ENCODE data around the gene SLC26A9.

Gene SLC26A9

GRCh38 chr1:205943245-205943644 is at the start of gene SLC26A9:
Gene SLC26A9 (minus strand): TSS chr1:205943456. CDS start chr1:205935820, 7,636 bp downstream.
- no peak for DNase-seq

- DNase-seq = no peak
Measured at GRCh38 chr1:205992218-205992882, 49.1 kb upstream of the SLC26A9 start.

GRCh38 chr1:205991237-205991636 is 48.0 kb upstream of the SLC26A9 start:
- no peak for DNase-seq

- no peak for DNase-seq
Measured at GRCh38 chr1:205990226-205990625, 47.0 kb upstream of the SLC26A9 start.

GRCh38 chr1:205989786-205990185 is 46.5 kb upstream of the SLC26A9 start:
- no peak for DNase-seq

- no peak for DNase-seq
Measured at GRCh38 chr1:205988585-205988995, 45.3 kb upstream of the SLC26A9 start.

- DNase-seq = no peak
Measured at GRCh38 chr1:205986861-205987260, 43.6 kb upstream of the SLC26A9 start.

GRCh38 chr1:205986292-205986691 is 43.0 kb upstream of the SLC26A9 start:
- no peak for DNase-seq

GRCh38 chr1:205985330-205986005 is 42.2 kb upstream of the SLC26A9 start:
- no peak for DNase-seq

GRCh38 chr1:205983925-205984725 is 40.9 kb upstream of the SLC26A9 start:
- DNase-seq = peak; percentile 33

- no peak for DNase-seq
Measured at GRCh38 chr1:205981257-205981656, 38.0 kb upstream of the SLC26A9 start.

- DNase-seq = no peak
Measured at GRCh38 chr1:205980237-205980870, 37.1 kb upstream of the SLC26A9 start.

- DNase-seq = no peak
Measured at GRCh38 chr1:205979301-205979700, 36.0 kb upstream of the SLC26A9 start.

- DNase-seq = no peak
Measured at GRCh38 chr1:205978676-205979075, 35.4 kb upstream of the SLC26A9 start.

GRCh38 chr1:205977402-205978014 is 34.3 kb upstream of the SLC26A9 start:
- DNase-seq = peak; percentile 67

- no peak for DNase-seq
Measured at GRCh38 chr1:205976708-205977401, 33.6 kb upstream of the SLC26A9 start.

GRCh38 chr1:205976036-205976435 is 32.8 kb upstream of the SLC26A9 start:
- no peak for DNase-seq

- DNase-seq = no peak
Measured at GRCh38 chr1:205975387-205975998, 32.2 kb upstream of the SLC26A9 start.

GRCh38 chr1:205974712-205975111 is 31.5 kb upstream of the SLC26A9 start:
- no peak for DNase-seq

- DNase-seq = no peak
Measured at GRCh38 chr1:205973377-205974232, 30.3 kb upstream of the SLC26A9 start.
